Measurements from ENCODE around the gene SLC43A3. TPM values are rescaled to one million over a fixed set of nuclear protein-coding genes. Genes with fewer than 3 reads are reported as not detected.

SLC43A3 gene
- total and polyA plus RNA-seq, 9 of the 15 experiments (the other 6 are each of a cell fraction or from before 2014, with no cell fraction given), result 63.7 to 281 (median 139) TPM

- TF ChIP-seq PRDM10 (IDR thresholded peaks at IDR 0.05; ENCODE audit: partially characterized antibody), result no peak
- TF ChIP-seq ZNF280B (CRISPR knock-in tag; IDR thresholded peaks at IDR 0.05), result no peak
- 0 out of 2 replicates have a peak, but pooled peaks have one; percentile 52 for TF ChIP-seq BHLHE40 (IDR thresholded peaks at IDR 0.05; ENCODE audit: low read length)
- TF ChIP-seq ZNF57 (CRISPR knock-in tag; IDR thresholded peaks at IDR 0.05), result no peak
- no peak for TF ChIP-seq MEF2D (tag; conservative IDR thresholded peaks at IDR 0.05; ENCODE audit: low read depth)
- no peak for TF ChIP-seq KLF6 (CRISPR knock-in tag; IDR thresholded peaks at IDR 0.05; ENCODE audit: borderline replicate concordance)
- TF ChIP-seq STAT6 (CRISPR knock-in tag; IDR thresholded peaks at IDR 0.05), result no peak
- no peak for TF ChIP-seq EHMT2 (IDR thresholded peaks at IDR 0.05)
- peak; percentile 64 to 85 for TF ChIP-seq KDM1A (IDR thresholded peaks at IDR 0.05)
- no peak for TF ChIP-seq ZBED1 (IDR thresholded peaks at IDR 0.05)
- TF ChIP-seq HDAC3 (IDR thresholded peaks at IDR 0.05; ENCODE audit: borderline replicate concordance, partially characterized antibody), result no peak
- TF ChIP-seq EZH2 (IDR thresholded peaks at IDR 0.05; ENCODE audit: borderline replicate concordance, low read depth, low read length), result no peak
- peak; percentile 96; the same call in 1 of the 2 replicates for TF ChIP-seq SMARCA5 (IDR thresholded peaks at IDR 0.05)
- no peak for TF ChIP-seq TARDBP (IDR thresholded peaks at IDR 0.05)
- TF ChIP-seq WHSC1 (IDR thresholded peaks at IDR 0.05; ENCODE audit: low read length), result no peak
- TF ChIP-seq CBX5 (IDR thresholded peaks at IDR 0.05; ENCODE audit: borderline replicate concordance, low read depth), result no peak
- TF ChIP-seq USF2 (CRISPR knock-in tag; IDR thresholded peaks at IDR 0.05), result no peak
- no peak for TF ChIP-seq NFATC3 (IDR thresholded peaks at IDR 0.05)
- no peak for TF ChIP-seq ZNF217 (CRISPR knock-in tag; IDR thresholded peaks at IDR 0.05)
- no peak for TF ChIP-seq ZNF263 (CRISPR knock-in tag; IDR thresholded peaks at IDR 0.05; ENCODE audit: borderline replicate concordance)
- no peak for TF ChIP-seq ZNF707 (CRISPR knock-in tag; conservative IDR thresholded peaks at IDR 0.05)
- no peak; the same call in 1 of the 2 replicates for TF ChIP-seq MAFG (tag; conservative IDR thresholded peaks at IDR 0.05)
Measured at GRCh38 chr11:57358543-57358961, 68.4 kb downstream of the SLC43A3 start (continued).

All from K562 (cell line).